ENCODE measurements around the gene KIAA1671. TPM values are rescaled to one million over a fixed set of nuclear protein-coding genes. Genes with fewer than 3 reads are reported as not detected.

Gene KIAA1671
- polyA plus RNA-seq, 3 donors: not detected

DNA sequence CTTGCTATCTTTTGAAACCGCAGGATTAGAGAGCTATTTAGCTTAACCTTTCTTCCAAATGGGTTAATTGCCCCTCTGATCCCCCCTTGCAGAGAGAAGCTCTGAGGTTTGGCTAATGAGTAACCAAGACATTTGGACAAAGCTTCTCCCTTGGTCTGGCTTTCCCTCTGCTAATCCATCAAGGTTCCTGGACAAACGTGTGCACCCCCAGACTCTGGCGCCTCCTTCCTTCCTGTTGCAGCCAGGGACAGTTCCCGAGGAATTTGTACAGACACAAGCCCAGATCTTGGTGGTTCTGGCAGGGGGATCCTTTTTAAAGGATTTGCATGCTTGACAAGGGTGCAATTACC, 1.6 kb downstream of the KIAA1671 start:
- TF ChIP-seq, protein P1, sequence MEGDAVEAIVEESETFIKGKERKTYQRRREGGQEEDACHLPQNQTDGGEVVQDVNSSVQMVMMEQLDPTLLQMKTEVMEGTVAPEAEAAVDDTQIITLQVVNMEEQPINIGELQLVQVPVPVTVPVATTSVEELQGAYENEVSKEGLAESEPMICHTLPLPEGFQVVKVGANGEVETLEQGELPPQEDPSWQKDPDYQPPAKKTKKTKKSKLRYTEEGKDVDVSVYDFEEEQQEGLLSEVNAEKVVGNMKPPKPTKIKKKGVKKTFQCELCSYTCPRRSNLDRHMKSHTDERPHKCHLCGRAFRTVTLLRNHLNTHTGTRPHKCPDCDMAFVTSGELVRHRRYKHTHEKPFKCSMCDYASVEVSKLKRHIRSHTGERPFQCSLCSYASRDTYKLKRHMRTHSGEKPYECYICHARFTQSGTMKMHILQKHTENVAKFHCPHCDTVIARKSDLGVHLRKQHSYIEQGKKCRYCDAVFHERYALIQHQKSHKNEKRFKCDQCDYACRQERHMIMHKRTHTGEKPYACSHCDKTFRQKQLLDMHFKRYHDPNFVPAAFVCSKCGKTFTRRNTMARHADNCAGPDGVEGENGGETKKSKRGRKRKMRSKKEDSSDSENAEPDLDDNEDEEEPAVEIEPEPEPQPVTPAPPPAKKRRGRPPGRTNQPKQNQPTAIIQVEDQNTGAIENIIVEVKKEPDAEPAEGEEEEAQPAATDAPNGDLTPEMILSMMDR (IDR thresholded peaks at IDR 0.05): no peak
- WGBS (ENCODE audit: insufficient coverage): 33% methylated on average over 3 of the region's 4 CpGs
- peaks cover 31 to 57% of the 10 kb centered on the region in 2 donors for H3K27me3 ChIP-seq (ENCODE audit: control insufficient read depth in 2 of 2, insufficient read depth in 2 of 2, low read length in 2 of 2)
- no peak overlapping the region for H3K4me3 ChIP-seq (replicated peaks in 1 of 3; ENCODE audit: low read depth in 2 of 3, low read length in 3 of 3)
- intact Hi-C loops (cut with micrococcal nuclease): no loop called here
- no peak for DNase-seq
- no peak overlapping the region for H2AFZ ChIP-seq (ENCODE audit: insufficient read depth, low read depth, low read length, poor library complexity, severe bottlenecking)
- no peak overlapping the region for H3K9ac ChIP-seq (ENCODE audit: insufficient read depth, low read length, poor library complexity, severe bottlenecking)
- no peak overlapping the region for H3K27ac ChIP-seq (ENCODE audit: low read depth in 1 of 2, low read length in 2 of 2)
- Mint-ChIP-seq H3K4me1 (peaks cover 11% of the 10 kb centered on the region), H3K9me3 (peaks cover 0 to 8% (median 2%) of the 10 kb centered on the region in 7 donors), H3K36me3 (peaks cover 0 to 4% of the 10 kb centered on the region in 2 donors), H3K27ac (no peak overlapping the region), H3K4me3 (peak overlapping the region in 1 of 2 donors; percentile 65), H3K27me3 (ENCODE audit: low read depth in 3 of 3) (peaks cover 52 to 63% (median 54%) of the 10 kb centered on the region in 3 donors)
- no peaks in the 10 kb centered on the region for H3K36me3 ChIP-seq (replicated peaks in 1 of 2; ENCODE audit: control insufficient read depth in 1 of 2, insufficient read depth in 2 of 2, low read length in 2 of 2)
- no peaks in the 10 kb centered on the region for H3K79me2 ChIP-seq (ENCODE audit: insufficient read depth, low read length)
- H3K9me3 ChIP-seq (replicated peaks in 1 of 2; ENCODE audit: control insufficient read depth in 1 of 2, insufficient read depth in 1 of 2, low read length in 2 of 2): peaks cover 0 to 13% of the 10 kb centered on the region in 2 donors
- H3K4me2 ChIP-seq (replicated peaks; ENCODE audit: extremely low read depth, low read length, poor library complexity, severe bottlenecking): no peak overlapping the region
- H3K4me1 ChIP-seq (ENCODE audit: control insufficient read depth in 1 of 2, insufficient read depth in 2 of 2, low read length in 2 of 2): peaks cover 9 to 18% of the 10 kb centered on the region in 2 donors
- no peaks in the 10 kb centered on the region for H4K20me1 ChIP-seq (ENCODE audit: insufficient read depth, low read length)

DNA sequence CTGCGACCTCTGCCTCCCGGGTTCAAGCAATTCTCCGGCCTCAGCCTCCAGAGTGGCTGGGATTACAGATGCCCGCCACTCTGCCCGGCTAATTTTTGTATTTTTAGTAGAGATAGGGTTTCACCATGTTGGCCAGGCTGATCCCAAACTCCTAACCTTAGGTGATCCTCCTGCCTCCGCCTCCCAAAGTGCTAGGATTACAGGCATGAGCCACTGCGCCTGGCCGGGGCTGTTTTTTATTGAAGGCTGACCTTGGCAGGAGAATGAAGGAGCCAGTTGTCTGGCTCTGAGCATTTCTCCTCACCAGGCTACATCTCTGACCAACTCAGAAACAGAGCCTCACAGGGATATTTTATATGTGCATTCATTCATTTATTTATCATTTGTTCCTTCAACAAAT, 2.3 kb downstream of the KIAA1671 start:
- intact Hi-C loops (cut with micrococcal nuclease): no loop called here
- Histone ChIP-seq H3K36me3 (replicated peaks in 1 of 2; ENCODE audit: control insufficient read depth in 1 of 2, insufficient read depth in 2 of 2, low read length in 2 of 2) (no peaks in the 10 kb centered on the region), H3K9me3 (replicated peaks in 1 of 2; ENCODE audit: control insufficient read depth in 1 of 2, insufficient read depth in 1 of 2, low read length in 2 of 2) (peaks cover 0 to 13% of the 10 kb centered on the region in 2 donors), H3K27ac (ENCODE audit: low read depth in 1 of 2, low read length in 2 of 2) (no peak overlapping the region), H3K4me1 (ENCODE audit: control insufficient read depth in 1 of 2, insufficient read depth in 2 of 2, low read length in 2 of 2) (peaks cover 9 to 18% of the 10 kb centered on the region in 2 donors), H4K20me1 (ENCODE audit: insufficient read depth, low read length) (no peaks in the 10 kb centered on the region), H3K9ac (ENCODE audit: insufficient read depth, low read length, poor library complexity, severe bottlenecking) (no peak overlapping the region), H3K4me2 (replicated peaks; ENCODE audit: extremely low read depth, low read length, poor library complexity, severe bottlenecking) (no peak overlapping the region), H3K79me2 (ENCODE audit: insufficient read depth, low read length) (no peaks in the 10 kb centered on the region), H3K27me3 (ENCODE audit: control insufficient read depth in 2 of 2, insufficient read depth in 2 of 2, low read length in 2 of 2) (peaks cover 31 to 56% of the 10 kb centered on the region in 2 donors), H2AFZ (ENCODE audit: insufficient read depth, low read depth, low read length, poor library complexity, severe bottlenecking) (no peak overlapping the region), H3K4me3 (replicated peaks in 1 of 3; ENCODE audit: low read depth in 2 of 3, low read length in 3 of 3) (no peak overlapping the region)
- Mint-ChIP-seq H3K36me3 (peaks cover 0 to 4% of the 10 kb centered on the region in 2 donors), H3K4me3 (no peak overlapping the region), H3K4me1 (peaks cover 11% of the 10 kb centered on the region), H3K27ac (no peak overlapping the region), H3K9me3 (peaks cover 0 to 8% (median 2%) of the 10 kb centered on the region in 7 donors), H3K27me3 (ENCODE audit: low read depth in 3 of 3) (peaks cover 52 to 57% (median 54%) of the 10 kb centered on the region in 3 donors)
- 100% methylated on average over 4 of the region's 8 CpGs for WGBS (ENCODE audit: insufficient coverage)
- TF ChIP-seq, protein P1 (IDR thresholded peaks at IDR 0.05): no peak
- DNase-seq: no peak

Measured in CD14-positive monocyte (primary cell).